GM20000 (cell line): ENCODE measurements around the gene ESYT2.

Experiments
- DNase-seq: peaks from one replicate; pipeline ENCODE4 v3.0.0; 2012; ENCODE audit warnings: low spot score
- TF ChIP-seq, protein P1 (sequence below): IDR thresholded peaks from 2 replicates; pipeline ENCODE4 v1.5.1; 2012; ENCODE audit warnings: mild to moderate bottlenecking, control low read depth; ENCODE audit errors: extremely low read depth, missing control alignments

ESYT2 gene

GRCh38 chr7:158751199-158751598 is 78.1 kb downstream of the ESYT2 start:
- TF ChIP-seq, protein P1, sequence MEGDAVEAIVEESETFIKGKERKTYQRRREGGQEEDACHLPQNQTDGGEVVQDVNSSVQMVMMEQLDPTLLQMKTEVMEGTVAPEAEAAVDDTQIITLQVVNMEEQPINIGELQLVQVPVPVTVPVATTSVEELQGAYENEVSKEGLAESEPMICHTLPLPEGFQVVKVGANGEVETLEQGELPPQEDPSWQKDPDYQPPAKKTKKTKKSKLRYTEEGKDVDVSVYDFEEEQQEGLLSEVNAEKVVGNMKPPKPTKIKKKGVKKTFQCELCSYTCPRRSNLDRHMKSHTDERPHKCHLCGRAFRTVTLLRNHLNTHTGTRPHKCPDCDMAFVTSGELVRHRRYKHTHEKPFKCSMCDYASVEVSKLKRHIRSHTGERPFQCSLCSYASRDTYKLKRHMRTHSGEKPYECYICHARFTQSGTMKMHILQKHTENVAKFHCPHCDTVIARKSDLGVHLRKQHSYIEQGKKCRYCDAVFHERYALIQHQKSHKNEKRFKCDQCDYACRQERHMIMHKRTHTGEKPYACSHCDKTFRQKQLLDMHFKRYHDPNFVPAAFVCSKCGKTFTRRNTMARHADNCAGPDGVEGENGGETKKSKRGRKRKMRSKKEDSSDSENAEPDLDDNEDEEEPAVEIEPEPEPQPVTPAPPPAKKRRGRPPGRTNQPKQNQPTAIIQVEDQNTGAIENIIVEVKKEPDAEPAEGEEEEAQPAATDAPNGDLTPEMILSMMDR, result no peak

DNA sequence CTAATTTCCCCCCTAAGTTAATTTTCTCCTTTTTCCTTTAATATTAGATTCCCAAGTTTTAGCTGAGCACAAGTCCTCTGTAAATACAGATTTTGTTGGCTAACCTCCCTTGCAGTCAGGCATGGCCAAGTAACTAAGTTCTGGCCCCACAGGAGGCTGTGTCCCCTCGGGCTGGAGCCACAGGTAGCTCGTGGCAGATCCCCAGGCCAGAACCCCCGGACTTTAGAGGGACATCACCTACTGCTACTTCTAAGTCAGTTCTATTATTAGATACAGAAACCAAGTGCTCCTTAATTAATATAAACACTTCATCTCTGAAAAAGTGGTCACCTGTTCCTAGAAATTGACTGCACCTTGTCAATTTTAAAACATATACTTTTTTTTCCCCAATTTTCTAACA is 78.6 kb downstream of the ESYT2 start:
- DNase-seq, result no peak
- TF ChIP-seq, protein P1, result no peak

More at GRCh38 chr7:158751199-158751598, 78.1 kb downstream of the ESYT2 start:
- DNase-seq, result no peak

GRCh38 chr7:158749396-158749795 is 79.9 kb downstream of the ESYT2 start:
- TF ChIP-seq, protein P1, result no peak
- no peak for DNase-seq

- no peak for DNase-seq
- TF ChIP-seq, protein P1, result no peak
Observed at GRCh38 chr7:158748335-158748734, 81.0 kb downstream of the ESYT2 start.

DNA sequence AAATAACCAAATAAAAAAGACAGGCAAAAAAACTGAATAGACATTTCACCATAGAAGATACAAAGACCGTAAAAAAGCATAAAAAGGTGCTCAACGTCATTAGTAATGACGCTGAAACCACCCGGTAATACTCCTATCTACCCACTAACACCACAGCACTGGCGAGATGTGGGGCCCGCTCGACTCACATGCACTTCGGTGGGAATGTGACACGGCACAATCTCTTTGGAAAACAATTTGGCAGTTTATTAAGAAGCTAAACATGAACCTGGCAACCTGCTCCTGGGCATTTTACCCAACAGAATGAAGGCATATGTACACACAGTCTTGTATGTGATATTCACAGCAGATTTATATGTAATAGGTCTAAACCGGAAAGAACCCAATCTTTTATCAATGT is 81.9 kb downstream of the ESYT2 start:
- no peak for DNase-seq
- TF ChIP-seq, protein P1, result no peak

DNA sequence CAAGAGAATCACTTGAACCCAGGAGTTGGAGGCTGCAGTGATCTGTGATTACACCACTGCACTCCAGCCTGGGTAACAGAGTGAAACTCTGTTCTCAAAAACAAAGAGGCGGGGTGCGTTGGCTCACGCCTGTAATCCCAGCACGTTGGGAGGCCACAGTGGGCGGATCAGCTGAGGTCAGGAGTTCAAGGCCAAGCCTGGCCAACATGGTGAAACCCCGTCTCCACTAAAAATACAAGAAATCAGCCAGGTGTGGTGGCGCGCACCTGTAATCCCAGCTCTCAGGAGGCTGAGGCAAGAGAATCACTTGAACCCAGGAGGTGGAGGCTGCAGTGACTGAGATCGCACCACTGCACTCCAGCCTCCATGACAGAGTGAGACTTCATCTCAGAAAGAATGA is 82.4 kb downstream of the ESYT2 start:
- TF ChIP-seq, protein P1, result no peak
- DNase-seq, result no peak

DNA sequence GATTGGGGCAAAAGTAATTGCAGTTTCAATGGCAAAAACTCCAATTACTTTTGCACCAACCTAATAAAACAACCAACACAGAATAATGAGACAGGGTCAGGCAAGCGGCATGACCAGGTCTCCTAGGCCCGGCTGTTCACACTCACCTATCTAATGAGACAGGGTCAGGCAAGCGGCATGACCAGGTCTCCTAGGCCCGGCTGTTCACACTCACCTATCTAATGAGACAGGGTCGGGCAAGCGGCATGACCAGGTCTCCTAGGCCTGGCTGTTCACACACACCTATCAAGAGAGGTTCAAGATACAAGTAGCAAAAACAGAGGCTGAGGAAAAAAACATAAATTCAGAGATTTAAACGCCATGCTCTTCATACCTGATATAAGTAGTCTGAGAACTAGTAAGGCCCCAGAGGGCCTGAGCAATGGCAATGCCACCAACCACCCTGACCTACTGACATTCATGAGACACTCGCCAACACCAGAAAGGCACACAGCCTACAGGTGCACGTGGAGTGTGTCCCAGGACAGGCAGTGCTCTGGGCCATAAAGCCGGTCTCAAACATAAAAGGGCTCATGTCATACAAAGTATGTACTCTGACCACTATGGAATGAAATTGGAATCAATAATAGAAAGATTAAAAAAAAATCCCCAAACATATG is 84.1 kb downstream of the ESYT2 start:
- DNase-seq, result no peak
- TF ChIP-seq, protein P1, result no peak
